ENCODE data around the gene LRRC66. TPM values are rescaled to one million over a fixed set of nuclear protein-coding genes. Genes with fewer than 3 reads are reported as not detected.

Gene LRRC66
- total RNA-seq, 1 experiment from 2014 or later, result 0.37 TPM

- TF ChIP-seq, protein P1, sequence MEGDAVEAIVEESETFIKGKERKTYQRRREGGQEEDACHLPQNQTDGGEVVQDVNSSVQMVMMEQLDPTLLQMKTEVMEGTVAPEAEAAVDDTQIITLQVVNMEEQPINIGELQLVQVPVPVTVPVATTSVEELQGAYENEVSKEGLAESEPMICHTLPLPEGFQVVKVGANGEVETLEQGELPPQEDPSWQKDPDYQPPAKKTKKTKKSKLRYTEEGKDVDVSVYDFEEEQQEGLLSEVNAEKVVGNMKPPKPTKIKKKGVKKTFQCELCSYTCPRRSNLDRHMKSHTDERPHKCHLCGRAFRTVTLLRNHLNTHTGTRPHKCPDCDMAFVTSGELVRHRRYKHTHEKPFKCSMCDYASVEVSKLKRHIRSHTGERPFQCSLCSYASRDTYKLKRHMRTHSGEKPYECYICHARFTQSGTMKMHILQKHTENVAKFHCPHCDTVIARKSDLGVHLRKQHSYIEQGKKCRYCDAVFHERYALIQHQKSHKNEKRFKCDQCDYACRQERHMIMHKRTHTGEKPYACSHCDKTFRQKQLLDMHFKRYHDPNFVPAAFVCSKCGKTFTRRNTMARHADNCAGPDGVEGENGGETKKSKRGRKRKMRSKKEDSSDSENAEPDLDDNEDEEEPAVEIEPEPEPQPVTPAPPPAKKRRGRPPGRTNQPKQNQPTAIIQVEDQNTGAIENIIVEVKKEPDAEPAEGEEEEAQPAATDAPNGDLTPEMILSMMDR (IDR thresholded peaks at IDR 0.05; ENCODE audit: unreplicated experiment), result no peak
- Mint-ChIP-seq H3K4me3 (ENCODE audit: unreplicated experiment) (no peak overlapping the region), H3K9me3 (ENCODE audit: unreplicated experiment) (no peaks in the 10 kb centered on the region), H3K27me3 (ENCODE audit: insufficient read depth, unreplicated experiment) (no peaks in the 10 kb centered on the region), H3K36me3 (ENCODE audit: insufficient read depth, unreplicated experiment) (peaks cover 14% of the 10 kb centered on the region), H3K4me1 (ENCODE audit: insufficient read depth, unreplicated experiment) (peaks cover 37% of the 10 kb centered on the region), H3K27ac (ENCODE audit: low read depth, unreplicated experiment) (no peak overlapping the region)
- CTCF ChIA-PET, result interaction anchor here (0.6 to 1.0 kb wide), 3 partner anchors 51 to 155 kb away, joined by 3 to 6 read pairs (median 4); no protein-coding TSS in a partner anchor
- POLR2A ChIA-PET, result interaction anchor here (0.6 to 3.5 kb wide), 3 partner anchors 15 to 110 kb away, joined by 4 to 11 read pairs (median 5); no protein-coding TSS in a partner anchor
- no TSS peak for BruUV-seq (replicated peaks)
- no peak for DNase-seq (ENCODE audit: unreplicated experiment)
- intact Hi-C loops (cut with micrococcal nuclease), result no loop called here
Observed at GRCh38 chr4:51958199-51958968, 61.8 kb downstream of the LRRC66 start.

Other genes starting within 250 kb of the LRRC66 start
- 66.4 and 88.0 TPM in 2 replicates for gene DCUN1D4, start 177.2 kb downstream of the LRRC66 start, total RNA-seq (2022)
- gene SGCB, start 17.9 kb upstream of the LRRC66 start, total RNA-seq (2022), result 27.0 and 28.2 TPM in 2 replicates
- 23.0 and 28.9 TPM in 2 replicates for gene SPATA18, start 30.9 kb upstream of the LRRC66 start, total RNA-seq (2022)